NCI-H526 treated with DMSO at 0.1 percent for 48 hours (cell line): ENCODE results near the gene TEX38.
"Not testable (repeated sequence)": the region's sequence is repeated elsewhere in the genome, so short reads cannot be mapped to it uniquely, and the experiment has no call there.

Experiments used
- DNase-seq: peaks from one replicate; lab custom pipeline; 2025; lab: John Stamatoyannopoulos, UW

Gene TEX38

GRCh38 chr1:46655848-46656247 lies 15.8 kb upstream of the TEX38 start:
- no peak for DNase-seq

- no peak for DNase-seq
Observed at GRCh38 chr1:46656643-46657042, 15.0 kb upstream of the TEX38 start.

GRCh38 chr1:46657775-46658174 lies 13.9 kb upstream of the TEX38 start:
- DNase-seq = no peak

- DNase-seq = no peak
Observed at GRCh38 chr1:46659307-46659870, 12.3 kb upstream of the TEX38 start.

GRCh38 chr1:46660116-46660515 lies 11.5 kb upstream of the TEX38 start:
- DNase-seq = not testable (repeated sequence)

- not testable (repeated sequence) for DNase-seq
Observed at GRCh38 chr1:46662919-46663318, 8.7 kb upstream of the TEX38 start.

GRCh38 chr1:46665983-46666382 lies 5.7 kb upstream of the TEX38 start:
- DNase-seq = no peak

- DNase-seq = peak; percentile 76
Observed at GRCh38 chr1:46667782-46668760, 3.6 kb upstream of the TEX38 start, which contains the start of gene ATPAF1. ATPAF1 (minus strand) TSS chr1:46668364; CDS start chr1:46668322, 42 bp downstream.

GRCh38 chr1:46670134-46670533 lies 1.5 kb upstream of the TEX38 start:
- no peak for DNase-seq

- DNase-seq = no peak
Observed at GRCh38 chr1:46672696-46673095, 1.0 kb downstream of the TEX38 start.

- DNase-seq = no peak
Observed at GRCh38 chr1:46673749-46674182, 2.1 kb downstream of the TEX38 start.

- no peak for DNase-seq
Observed at GRCh38 chr1:46675549-46676314, 4.1 kb downstream of the TEX38 start.

- DNase-seq = no peak
Observed at GRCh38 chr1:46676531-46676930, 4.9 kb downstream of the TEX38 start.

GRCh38 chr1:46677339-46677738 lies 5.7 kb downstream of the TEX38 start:
- no peak for DNase-seq

GRCh38 chr1:46679789-46680573 lies 8.3 kb downstream of the TEX38 start:
- DNase-seq = no peak

GRCh38 chr1:46681333-46682034 lies 9.8 kb downstream of the TEX38 start:
- DNase-seq = no peak

- no peak for DNase-seq
Observed at GRCh38 chr1:46682064-46682463, 10.4 kb downstream of the TEX38 start.

GRCh38 chr1:46684670-46685069 lies 13.0 kb downstream of the TEX38 start:
- no peak for DNase-seq

- DNase-seq = no peak
Observed at GRCh38 chr1:46686255-46686654, 14.6 kb downstream of the TEX38 start.

- DNase-seq = no peak
Observed at GRCh38 chr1:46687093-46687659, 15.5 kb downstream of the TEX38 start.
